ENCODE measurements around the gene NGDN. TPM values are rescaled to one million over a fixed set of nuclear protein-coding genes. Genes with fewer than 3 reads are reported as not detected.
A peak's percentile ranks its signal among the peaks of the same experiment; 100 is the strongest.

Gene NGDN
- total RNA-seq, 3 donors from 2014 or later (not counting 1 experiment from before 2014, with no cell fraction given): 110 to 136 (median 126) TPM

GRCh38 chr14:23478109-23478759 lies 8.7 kb downstream of the NGDN start:
- Histone ChIP-seq H3K9me3 (ENCODE audit: control insufficient read depth, insufficient read depth, low read length) (no peaks in the 10 kb centered on the region), H3K4me3 (ENCODE audit: low read length) (no peak overlapping the region), H3K27me3 (ENCODE audit: control insufficient read depth, insufficient read depth, low read length) (no peaks in the 10 kb centered on the region), H3K27ac (ENCODE audit: low read length) (no peak overlapping the region), H3K36me3 (ENCODE audit: control insufficient read depth, insufficient read depth, low read length) (peaks cover 58% of the 10 kb centered on the region), H3K4me1 (ENCODE audit: control insufficient read depth, insufficient read depth, low read length) (no peaks in the 10 kb centered on the region)
- H3K4me1 Mint-ChIP-seq: peaks cover 0 to 7% of the 10 kb centered on the region in 2 donors
- 53% methylated on average over 2 of the region's 5 CpGs for WGBS (ENCODE audit: insufficient coverage)
- intact Hi-C loops (cut with micrococcal nuclease): loop anchor here (1.0 kb wide), 1 partner anchor 81 kb away; no protein-coding TSS in a partner anchor
- no peaks in the 10 kb centered on the region for H3K9me3 Mint-ChIP-seq
- peak; percentile 68 for TF ChIP-seq CTCF (IDR thresholded peaks at IDR 0.05)
- DNase-seq: peak; percentile 47 to 83
- peak overlapping the region; percentile 46 to 60 for H3K27ac Mint-ChIP-seq
- H3K27me3 Mint-ChIP-seq (ENCODE audit: low read depth in 2 of 2): no peaks in the 10 kb centered on the region
- peak; percentile 74 to 96 (median 75) for ATAC-seq
- H3K36me3 Mint-ChIP-seq: peaks cover 31% of the 10 kb centered on the region
- H3K4me3 Mint-ChIP-seq: no peak overlapping the region

- no peaks in the 10 kb centered on the region for H3K9me3 ChIP-seq (ENCODE audit: control insufficient read depth, insufficient read depth, low read length)
- H3K27ac ChIP-seq (ENCODE audit: low read length): no peak overlapping the region
- ATAC-seq (no peak), DNase-seq (no peak)
- Mint-ChIP-seq H3K27me3 (ENCODE audit: low read depth in 2 of 2) (no peaks in the 10 kb centered on the region), H3K4me1 (peaks cover 5 to 14% of the 10 kb centered on the region in 2 donors), H3K9me3 (no peaks in the 10 kb centered on the region), H3K27ac (no peak overlapping the region), H3K4me3 (no peak overlapping the region), H3K36me3 (peaks cover 11% of the 10 kb centered on the region)
- WGBS (ENCODE audit: insufficient coverage): 90% methylated on average over 3 of the region's 3 CpGs
- intact Hi-C loops (cut with micrococcal nuclease): no loop called here
- H3K27me3 ChIP-seq (ENCODE audit: control insufficient read depth, insufficient read depth, low read length): no peaks in the 10 kb centered on the region
- peaks cover 37% of the 10 kb centered on the region for H3K36me3 ChIP-seq (ENCODE audit: control insufficient read depth, insufficient read depth, low read length)
- no peak for TF ChIP-seq CTCF (IDR thresholded peaks at IDR 0.05)
- H3K4me3 ChIP-seq (ENCODE audit: low read length): no peak overlapping the region
- H3K4me1 ChIP-seq (ENCODE audit: control insufficient read depth, insufficient read depth, low read length): no peaks in the 10 kb centered on the region
Observed at GRCh38 chr14:23481362-23481970, 12.0 kb downstream of the NGDN start.

- H3K9me3 Mint-ChIP-seq: no peaks in the 10 kb centered on the region
- no peaks in the 10 kb centered on the region for H3K27me3 ChIP-seq (ENCODE audit: control insufficient read depth, insufficient read depth, low read length)
- DNase-seq (no peak), ATAC-seq (no peak)
- no peaks in the 10 kb centered on the region for H3K27me3 Mint-ChIP-seq (ENCODE audit: low read depth in 2 of 2)
- no peaks in the 10 kb centered on the region for H3K9me3 ChIP-seq (ENCODE audit: control insufficient read depth, insufficient read depth, low read length)
- TF ChIP-seq CTCF (IDR thresholded peaks at IDR 0.05): no peak
- intact Hi-C loops (cut with micrococcal nuclease): no loop called here
- no peak overlapping the region for H3K27ac Mint-ChIP-seq
- H3K4me1 ChIP-seq (ENCODE audit: control insufficient read depth, insufficient read depth, low read length): no peaks in the 10 kb centered on the region
- peaks cover 10 to 15% of the 10 kb centered on the region in 2 donors for H3K4me1 Mint-ChIP-seq
- H3K27ac ChIP-seq (ENCODE audit: low read length): no peak overlapping the region
- WGBS (ENCODE audit: insufficient coverage): 77% methylated on average over 5 of the region's 7 CpGs
- no peak overlapping the region for H3K4me3 Mint-ChIP-seq
- H3K4me3 ChIP-seq (ENCODE audit: low read length): no peak overlapping the region
- H3K36me3 ChIP-seq (ENCODE audit: control insufficient read depth, insufficient read depth, low read length): peaks cover 35% of the 10 kb centered on the region
- H3K36me3 Mint-ChIP-seq: peaks cover 4% of the 10 kb centered on the region
Observed at GRCh38 chr14:23481979-23482822, 12.7 kb downstream of the NGDN start.
